Progenitor cell of endocrine pancreas (in vitro differentiated cells): ENCODE measurements around the gene ZNF431. TPM values are rescaled to one million over a fixed set of nuclear protein-coding genes. Genes with fewer than 3 reads are reported as not detected.

Source experiments
- DNase-seq: peaks from one replicate; pipeline ENCODE4 v3.0.0; 2021; ENCODE audit warnings: low spot score; ENCODE audit not compliant: unreplicated experiment
- H3K27ac Mint-ChIP-seq: 2 replicates; pipeline ENCODE4 v1.8.0; 2021; ENCODE audit warnings: mild to moderate bottlenecking, moderate library complexity, mixed read lengths
- H3K27me3 Mint-ChIP-seq: 2 replicates; pipeline ENCODE4 v1.8.0; 2021; ENCODE audit warnings: mixed read lengths
- H3K36me3 Mint-ChIP-seq: 2 replicates; pipeline ENCODE4 v1.8.0; 2022; ENCODE audit warnings: mixed read lengths; ENCODE audit not compliant: insufficient read depth
- H3K4me1 Mint-ChIP-seq: 2 replicates; pipeline ENCODE4 v1.8.0; 2021; ENCODE audit warnings: low read depth, mixed read lengths
- H3K4me3 Mint-ChIP-seq: 2 replicates; pipeline ENCODE4 v1.8.0; 2021; ENCODE audit warnings: low read depth, mild to moderate bottlenecking, moderate library complexity, mixed read lengths
- H3K9me3 Mint-ChIP-seq: 2 replicates; pipeline ENCODE4 v1.8.0; 2021; ENCODE audit warnings: low read depth, mixed read lengths
- long read RNA-seq: library from polyadenylated mRNA; unstranded; transcript quantifications from one replicate; pipeline ENCODE4 v2.0.0, GENCODE V29; 2020
- total RNA-seq: library from RNA; stranded (reverse); gene quantifications from 2 replicates; pipeline ENCODE4 v1.2.1, GENCODE V29; 2021
- TF ChIP-seq, protein P1 (sequence below): fragments of 200-600 bp; sonication (generic); IDR thresholded peaks from one replicate; pipeline ENCODE4 v1.5.0; 2021; ENCODE audit warnings: antibody characterized with exemption, mild to moderate bottlenecking; ENCODE audit not compliant: unreplicated experiment

Gene ZNF431
- total RNA-seq, result 55.4 and 60.0 TPM in 2 replicates
- long read RNA-seq, full-length matches to known transcripts, result 23 of 109 reads
- long read RNA-seq, partial matches to known transcripts, result 4 of 109 reads
- long read RNA-seq, other reads (novel, unspliced or antisense), result 82 of 109 reads

GRCh38 chr19:21141787-21142464 lies at the start of gene ZNF431:
Gene ZNF431, plus strand, starts transcription at chr19:21142040. Its CDS starts 144 bp downstream, at chr19:21142184.
- peaks cover 12% of the 10 kb centered on the region for H3K9me3 Mint-ChIP-seq
- H3K4me1 Mint-ChIP-seq, result peaks cover 18% of the 10 kb centered on the region
- TF ChIP-seq, protein P1, sequence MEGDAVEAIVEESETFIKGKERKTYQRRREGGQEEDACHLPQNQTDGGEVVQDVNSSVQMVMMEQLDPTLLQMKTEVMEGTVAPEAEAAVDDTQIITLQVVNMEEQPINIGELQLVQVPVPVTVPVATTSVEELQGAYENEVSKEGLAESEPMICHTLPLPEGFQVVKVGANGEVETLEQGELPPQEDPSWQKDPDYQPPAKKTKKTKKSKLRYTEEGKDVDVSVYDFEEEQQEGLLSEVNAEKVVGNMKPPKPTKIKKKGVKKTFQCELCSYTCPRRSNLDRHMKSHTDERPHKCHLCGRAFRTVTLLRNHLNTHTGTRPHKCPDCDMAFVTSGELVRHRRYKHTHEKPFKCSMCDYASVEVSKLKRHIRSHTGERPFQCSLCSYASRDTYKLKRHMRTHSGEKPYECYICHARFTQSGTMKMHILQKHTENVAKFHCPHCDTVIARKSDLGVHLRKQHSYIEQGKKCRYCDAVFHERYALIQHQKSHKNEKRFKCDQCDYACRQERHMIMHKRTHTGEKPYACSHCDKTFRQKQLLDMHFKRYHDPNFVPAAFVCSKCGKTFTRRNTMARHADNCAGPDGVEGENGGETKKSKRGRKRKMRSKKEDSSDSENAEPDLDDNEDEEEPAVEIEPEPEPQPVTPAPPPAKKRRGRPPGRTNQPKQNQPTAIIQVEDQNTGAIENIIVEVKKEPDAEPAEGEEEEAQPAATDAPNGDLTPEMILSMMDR, result no peak
- H3K4me3 Mint-ChIP-seq, result peak within 1 kb of the TSS; percentile 98
- H3K36me3 Mint-ChIP-seq, result peaks cover 36% of the 10 kb centered on the region
- DNase-seq, result peak; percentile 75
- no peaks in the 10 kb centered on the region for H3K27me3 Mint-ChIP-seq
- H3K27ac Mint-ChIP-seq, result peak within 1 kb of the TSS; percentile 100

DNA sequence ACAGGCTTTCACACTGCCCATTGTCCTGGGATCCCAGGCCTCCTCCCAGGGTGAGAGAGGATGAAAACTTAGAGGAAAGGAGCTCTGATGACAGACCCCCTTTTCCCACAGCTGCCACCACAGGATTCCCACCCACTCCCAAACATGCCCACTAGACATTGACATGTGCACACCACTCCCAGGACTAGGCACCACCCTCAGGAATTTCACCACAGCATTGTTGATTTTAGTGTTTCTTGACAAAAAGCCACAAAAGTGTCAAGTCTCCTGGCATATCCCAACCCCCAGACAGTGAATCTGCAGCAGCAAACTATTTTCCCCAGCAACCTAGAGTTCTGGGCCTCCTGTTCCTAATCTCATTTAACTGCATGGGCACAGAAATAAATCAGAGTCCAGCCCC lies 49.7 kb upstream of the ZNF431 start:
- no peak overlapping the region for H3K4me3 Mint-ChIP-seq
- peak overlapping the region; percentile 89 for H3K27ac Mint-ChIP-seq
- H3K9me3 Mint-ChIP-seq, result no peaks in the 10 kb centered on the region
- no peaks in the 10 kb centered on the region for H3K27me3 Mint-ChIP-seq
- no peak for DNase-seq
- H3K36me3 Mint-ChIP-seq, result peaks cover 33% of the 10 kb centered on the region
- TF ChIP-seq, protein P1, result no peak
- peaks cover 25% of the 10 kb centered on the region for H3K4me1 Mint-ChIP-seq

DNA sequence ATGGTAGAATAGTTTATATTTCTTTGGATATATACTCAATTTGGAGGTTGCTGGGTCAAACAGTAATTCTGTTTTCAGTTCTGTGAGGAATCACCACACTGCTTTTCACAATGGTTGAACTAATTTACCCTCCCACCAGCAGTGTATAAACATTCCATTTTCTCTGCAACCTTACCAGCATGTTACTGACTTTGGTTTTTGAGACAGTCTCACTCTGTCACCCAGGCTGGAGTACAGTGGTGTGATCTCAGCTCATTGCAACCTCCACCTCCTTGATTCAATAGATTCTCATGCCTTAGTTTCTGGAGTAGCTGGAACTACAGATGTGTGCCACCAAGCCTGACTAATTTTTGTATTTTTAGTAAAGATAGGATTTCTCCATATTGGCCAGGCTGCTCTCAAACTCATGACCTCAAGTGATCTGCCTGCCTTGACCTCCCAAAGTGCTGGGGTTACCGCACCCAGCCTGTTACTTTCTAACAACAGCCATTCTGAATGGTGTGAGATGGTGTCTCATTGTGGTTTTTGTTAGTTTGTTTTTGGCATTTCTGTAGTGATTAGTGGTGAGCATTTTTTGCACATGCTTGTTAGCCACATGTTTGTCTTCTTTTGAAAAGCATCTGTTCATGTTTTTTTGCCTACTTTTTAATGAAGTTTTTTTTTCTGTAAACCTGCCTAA lies 47.4 kb upstream of the ZNF431 start:
- TF ChIP-seq, protein P1, result no peak
- Mint-ChIP-seq H3K4me3 (no peak overlapping the region), H3K9me3 (no peaks in the 10 kb centered on the region), H3K36me3 (peaks cover 33% of the 10 kb centered on the region), H3K27me3 (no peaks in the 10 kb centered on the region), H3K27ac (no peak overlapping the region), H3K4me1 (peaks cover 26% of the 10 kb centered on the region)
- no peak for DNase-seq

- Mint-ChIP-seq H3K9me3 (no peaks in the 10 kb centered on the region), H3K36me3 (peaks cover 30% of the 10 kb centered on the region)
Measured at GRCh38 chr19:21098291-21098690, 43.5 kb upstream of the ZNF431 start.

More at GRCh38 chr19:21098291-21098690, 43.5 kb upstream of the ZNF431 start:
- H3K27ac Mint-ChIP-seq, result no peak overlapping the region
- TF ChIP-seq, protein P1, result no peak
- no peaks in the 10 kb centered on the region for H3K27me3 Mint-ChIP-seq
- no peak for DNase-seq
- H3K4me1 Mint-ChIP-seq, result peaks cover 9% of the 10 kb centered on the region
- no peak overlapping the region for H3K4me3 Mint-ChIP-seq
